B cell (primary cell): Measurements from ENCODE around the gene DPAGT1.

Source experiments
- EZH2 ChIP-seq: IDR thresholded peaks from 2 replicates; pipeline ENCODE4 v1.6.1; 2012; ENCODE audit warnings: borderline replicate concordance, low read depth, mild to moderate bottlenecking, moderate library complexity, low read length; ENCODE audit not compliant: insufficient read depth, poor library complexity, severe bottlenecking
- TF ChIP-seq, protein P1 (sequence below): fragments of 200-600 bp; IDR thresholded peaks from one replicate; pipeline ENCODE4 v1.8.0; 2022; ENCODE audit warnings: antibody characterized with exemption, mild to moderate bottlenecking

DNA sequence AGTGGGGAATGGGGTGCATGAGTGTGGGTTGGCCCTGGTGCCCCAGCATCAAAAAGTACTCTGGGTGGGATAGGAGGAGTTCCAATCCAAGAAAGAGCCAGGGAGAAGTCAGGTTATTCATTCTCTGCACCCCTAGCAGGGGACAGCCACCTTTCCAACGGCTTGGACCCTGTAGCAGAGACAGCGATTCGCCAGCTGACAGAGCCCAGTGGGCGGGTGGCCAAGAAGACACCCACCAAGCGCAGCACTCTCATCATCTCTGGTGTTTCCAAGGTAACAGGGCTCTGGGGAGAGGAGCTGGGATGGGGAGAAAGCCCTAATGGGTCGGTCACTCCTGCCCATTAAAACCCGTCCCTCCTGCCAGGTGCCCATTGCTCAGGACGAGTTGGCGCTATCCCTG, 12.1 kb upstream of the DPAGT1 start:
- TF ChIP-seq, protein P1, sequence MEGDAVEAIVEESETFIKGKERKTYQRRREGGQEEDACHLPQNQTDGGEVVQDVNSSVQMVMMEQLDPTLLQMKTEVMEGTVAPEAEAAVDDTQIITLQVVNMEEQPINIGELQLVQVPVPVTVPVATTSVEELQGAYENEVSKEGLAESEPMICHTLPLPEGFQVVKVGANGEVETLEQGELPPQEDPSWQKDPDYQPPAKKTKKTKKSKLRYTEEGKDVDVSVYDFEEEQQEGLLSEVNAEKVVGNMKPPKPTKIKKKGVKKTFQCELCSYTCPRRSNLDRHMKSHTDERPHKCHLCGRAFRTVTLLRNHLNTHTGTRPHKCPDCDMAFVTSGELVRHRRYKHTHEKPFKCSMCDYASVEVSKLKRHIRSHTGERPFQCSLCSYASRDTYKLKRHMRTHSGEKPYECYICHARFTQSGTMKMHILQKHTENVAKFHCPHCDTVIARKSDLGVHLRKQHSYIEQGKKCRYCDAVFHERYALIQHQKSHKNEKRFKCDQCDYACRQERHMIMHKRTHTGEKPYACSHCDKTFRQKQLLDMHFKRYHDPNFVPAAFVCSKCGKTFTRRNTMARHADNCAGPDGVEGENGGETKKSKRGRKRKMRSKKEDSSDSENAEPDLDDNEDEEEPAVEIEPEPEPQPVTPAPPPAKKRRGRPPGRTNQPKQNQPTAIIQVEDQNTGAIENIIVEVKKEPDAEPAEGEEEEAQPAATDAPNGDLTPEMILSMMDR, result no peak
- no peak for TF ChIP-seq EZH2
